Measurements from ENCODE around the gene TPRG1L. TPM values are rescaled to one million over a fixed set of nuclear protein-coding genes. Genes with fewer than 3 reads are reported as not detected.

The TPRG1L gene
- total RNA-seq, 1 donor from 2014 or later, result 26.6 TPM

- peaks cover 12% of the 10 kb centered on the region for H3K4me1 Mint-ChIP-seq (ENCODE audit: unreplicated experiment)
- H3K36me3 Mint-ChIP-seq, result no peaks in the 10 kb centered on the region
- TF ChIP-seq CTCF (conservative IDR thresholded peaks at IDR 0.05), result no peak
- H3K4me3 Mint-ChIP-seq, result no peak overlapping the region
- no peaks in the 10 kb centered on the region for H3K9me3 Mint-ChIP-seq
- no peak overlapping the region for H3K27ac Mint-ChIP-seq
- DNase-seq (ENCODE audit: extremely low spot score, unreplicated experiment), result no peak
- H3K27me3 Mint-ChIP-seq, result no peaks in the 10 kb centered on the region
Measured at GRCh38 chr1:3600354-3600753, 24.5 kb upstream of the TPRG1L start.

DNA sequence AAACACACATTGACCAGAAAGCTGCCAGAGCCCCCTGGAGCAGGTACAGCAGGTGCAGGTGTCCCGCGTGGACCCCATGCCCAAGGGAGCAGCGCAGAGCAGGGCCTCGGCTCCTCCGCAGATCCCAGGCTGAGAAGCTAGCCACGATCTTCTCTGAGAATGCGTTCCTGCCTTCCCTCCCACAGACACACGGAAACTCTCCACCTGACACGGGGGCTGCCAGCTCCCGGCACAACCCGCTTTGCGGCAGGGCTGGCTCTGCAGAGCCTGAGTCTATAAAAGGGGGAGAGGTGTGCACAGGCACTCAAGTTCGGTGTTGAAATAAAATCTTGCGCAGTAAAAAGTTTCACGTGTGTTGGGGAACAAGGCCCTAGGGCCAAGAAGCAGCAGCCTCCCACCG lies 23.1 kb upstream of the TPRG1L start:
- TF ChIP-seq CTCF (conservative IDR thresholded peaks at IDR 0.05), result no peak
- DNase-seq (ENCODE audit: extremely low spot score, unreplicated experiment), result no peak
- H3K27ac Mint-ChIP-seq, result no peak overlapping the region
- H3K4me3 Mint-ChIP-seq, result no peak overlapping the region
- H3K27me3 Mint-ChIP-seq, result no peaks in the 10 kb centered on the region
- no peaks in the 10 kb centered on the region for H3K9me3 Mint-ChIP-seq
- no peaks in the 10 kb centered on the region for H3K36me3 Mint-ChIP-seq
- peaks cover 12% of the 10 kb centered on the region for H3K4me1 Mint-ChIP-seq (ENCODE audit: unreplicated experiment)

GRCh38 chr1:3602375-3602774 lies 22.4 kb upstream of the TPRG1L start:
- H3K9me3 Mint-ChIP-seq, result no peaks in the 10 kb centered on the region
- TF ChIP-seq CTCF (conservative IDR thresholded peaks at IDR 0.05), result no peak
- H3K27me3 Mint-ChIP-seq, result no peaks in the 10 kb centered on the region
- H3K4me1 Mint-ChIP-seq (ENCODE audit: unreplicated experiment), result peaks cover 10% of the 10 kb centered on the region
- no peak overlapping the region for H3K27ac Mint-ChIP-seq
- no peaks in the 10 kb centered on the region for H3K36me3 Mint-ChIP-seq
- no peak overlapping the region for H3K4me3 Mint-ChIP-seq
- DNase-seq (ENCODE audit: extremely low spot score, unreplicated experiment), result no peak

DNA sequence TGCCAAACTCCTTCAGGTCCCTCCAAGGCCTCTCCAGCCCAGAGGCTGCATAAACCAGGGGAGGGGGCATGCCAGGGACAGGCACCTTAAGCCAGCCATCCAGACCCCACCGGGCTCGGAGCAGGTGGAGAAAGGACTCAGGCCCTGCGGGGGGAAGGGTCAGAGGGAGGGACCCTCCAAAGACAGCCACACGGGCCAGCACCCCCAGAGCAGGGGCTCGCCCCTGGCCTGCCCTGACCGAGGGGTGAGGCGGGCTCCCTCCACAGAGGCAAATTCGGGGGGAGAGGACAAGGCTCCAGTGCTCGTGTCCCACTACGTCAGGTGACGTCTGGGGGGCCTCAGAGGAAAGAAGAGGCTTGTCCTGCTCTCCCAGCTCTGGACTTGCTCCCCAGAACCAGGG lies 21.7 kb upstream of the TPRG1L start:
- H3K36me3 Mint-ChIP-seq, result no peaks in the 10 kb centered on the region
- no peak for TF ChIP-seq CTCF (conservative IDR thresholded peaks at IDR 0.05)
- no peaks in the 10 kb centered on the region for H3K9me3 Mint-ChIP-seq
- H3K4me1 Mint-ChIP-seq (ENCODE audit: unreplicated experiment), result peaks cover 2% of the 10 kb centered on the region
- H3K27ac Mint-ChIP-seq, result no peak overlapping the region
- no peaks in the 10 kb centered on the region for H3K27me3 Mint-ChIP-seq
- no peak overlapping the region for H3K4me3 Mint-ChIP-seq
- no peak for DNase-seq (ENCODE audit: extremely low spot score, unreplicated experiment)

- Mint-ChIP-seq H3K27me3 (no peaks in the 10 kb centered on the region), H3K36me3 (no peaks in the 10 kb centered on the region), H3K4me1 (ENCODE audit: unreplicated experiment) (no peaks in the 10 kb centered on the region), H3K9me3 (no peaks in the 10 kb centered on the region), H3K27ac (no peak overlapping the region), H3K4me3 (no peak overlapping the region)
- TF ChIP-seq CTCF (conservative IDR thresholded peaks at IDR 0.05), result no peak
- DNase-seq (ENCODE audit: extremely low spot score, unreplicated experiment), result no peak
Measured at GRCh38 chr1:3603571-3604467, 21.0 kb upstream of the TPRG1L start.

Measured in type B pancreatic cell (in vitro differentiated cells).